Ovary (tissue), 3 donors: ENCODE measurements around the gene HSPBP1.

Experiments used
- POLR2A ChIP-seq: fragments of 450-650 bp; IDR thresholded peaks from one replicate; pipeline ENCODE4 v1.6.1; 2017; ENCODE audit warnings: antibody characterized with exemption, mild to moderate bottlenecking, moderate library complexity
- TF ChIP-seq, protein P1 (sequence below), 3 donors: fragments of 450-650 bp in 2 of 3; fragments of 200-600 bp in 1 of 3; IDR thresholded peaks; one replicate each; pipeline versions ENCODE4 v1.5.1 to v1.8.0; 2016 to 2022; ENCODE audit warnings: antibody characterized with exemption in 3 of 3, mild to moderate bottlenecking in 1 of 3
- donor health status: DM: no; HTN: no; CAD: no.

DNA sequence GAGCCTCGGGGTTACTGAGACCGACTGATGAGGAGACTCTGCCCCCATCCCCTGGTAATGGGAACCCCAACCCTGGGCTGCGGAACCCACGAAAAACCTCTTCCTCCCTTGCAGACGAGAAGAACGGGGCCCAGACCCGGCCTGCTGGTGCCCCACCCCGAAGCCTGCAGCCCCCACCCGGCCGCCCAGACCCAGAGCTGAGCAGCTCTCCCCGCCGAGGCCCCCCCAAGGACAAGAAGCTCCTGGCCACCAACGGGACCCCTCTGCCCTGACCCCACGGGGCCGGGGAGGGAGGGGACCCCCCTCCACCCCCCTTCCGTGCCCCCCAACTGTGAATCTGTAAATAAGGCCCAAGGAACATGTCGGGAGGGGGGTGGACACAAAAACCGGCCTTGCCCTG is 31.9 kb upstream of the HSPBP1 start:
- TF ChIP-seq POLR2A: no peak
- TF ChIP-seq, protein P1, sequence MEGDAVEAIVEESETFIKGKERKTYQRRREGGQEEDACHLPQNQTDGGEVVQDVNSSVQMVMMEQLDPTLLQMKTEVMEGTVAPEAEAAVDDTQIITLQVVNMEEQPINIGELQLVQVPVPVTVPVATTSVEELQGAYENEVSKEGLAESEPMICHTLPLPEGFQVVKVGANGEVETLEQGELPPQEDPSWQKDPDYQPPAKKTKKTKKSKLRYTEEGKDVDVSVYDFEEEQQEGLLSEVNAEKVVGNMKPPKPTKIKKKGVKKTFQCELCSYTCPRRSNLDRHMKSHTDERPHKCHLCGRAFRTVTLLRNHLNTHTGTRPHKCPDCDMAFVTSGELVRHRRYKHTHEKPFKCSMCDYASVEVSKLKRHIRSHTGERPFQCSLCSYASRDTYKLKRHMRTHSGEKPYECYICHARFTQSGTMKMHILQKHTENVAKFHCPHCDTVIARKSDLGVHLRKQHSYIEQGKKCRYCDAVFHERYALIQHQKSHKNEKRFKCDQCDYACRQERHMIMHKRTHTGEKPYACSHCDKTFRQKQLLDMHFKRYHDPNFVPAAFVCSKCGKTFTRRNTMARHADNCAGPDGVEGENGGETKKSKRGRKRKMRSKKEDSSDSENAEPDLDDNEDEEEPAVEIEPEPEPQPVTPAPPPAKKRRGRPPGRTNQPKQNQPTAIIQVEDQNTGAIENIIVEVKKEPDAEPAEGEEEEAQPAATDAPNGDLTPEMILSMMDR (IDR thresholded peaks at IDR 0.05): no peak
